Prostate gland (tissue), 2 donors: ENCODE data around the gene C9orf43.

ENCODE experiments used
- POLR2A ChIP-seq: fragments of 450-650 bp; IDR thresholded peaks from one replicate; pipeline ENCODE4 v1.6.1; 2016; ENCODE audit warnings: antibody characterized with exemption, mild to moderate bottlenecking
- POLR2AphosphoS5 ChIP-seq: sonication (generic); formaldehyde crosslinking; IDR thresholded peaks from one replicate; pipeline ENCODE4 v1.6.1; 2017; ENCODE audit warnings: antibody characterized with exemption
- TF ChIP-seq, protein P1 (sequence below), 4 experiments: fragments of 200-600 bp in 2 of 4; fragments of 450-650 bp in 2 of 4; sonication (generic) in 2 of 4; IDR thresholded peaks; 1 replicate in 3 of 4; 2 replicates in 1 of 4; pipeline ENCODE4 v1.5.1; 2016 to 2019; ENCODE audit warnings: antibody characterized with exemption in 4 of 4, mild to moderate bottlenecking in 2 of 4, moderate library complexity in 2 of 4

DNA sequence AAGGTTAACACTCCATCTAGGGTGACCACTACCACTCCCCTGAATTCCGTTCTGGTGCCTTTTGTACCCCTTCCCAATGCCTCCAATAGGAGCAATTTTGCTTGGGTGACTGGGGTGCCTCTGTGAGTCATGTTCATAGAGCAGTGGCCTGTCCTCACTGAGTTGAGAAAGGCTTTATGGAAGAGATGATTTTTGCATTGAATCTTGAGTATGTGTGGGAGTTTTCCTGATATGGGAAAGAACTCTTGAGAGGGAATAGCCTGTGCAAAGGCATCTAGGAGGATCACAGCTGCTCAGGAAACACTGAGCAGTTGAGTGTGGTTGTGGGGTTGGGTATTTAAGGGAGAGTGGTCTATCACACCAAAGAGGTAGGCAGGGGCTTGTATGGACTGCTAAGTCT, 16.2 kb downstream of the C9orf43 start:
- TF ChIP-seq, protein P1, sequence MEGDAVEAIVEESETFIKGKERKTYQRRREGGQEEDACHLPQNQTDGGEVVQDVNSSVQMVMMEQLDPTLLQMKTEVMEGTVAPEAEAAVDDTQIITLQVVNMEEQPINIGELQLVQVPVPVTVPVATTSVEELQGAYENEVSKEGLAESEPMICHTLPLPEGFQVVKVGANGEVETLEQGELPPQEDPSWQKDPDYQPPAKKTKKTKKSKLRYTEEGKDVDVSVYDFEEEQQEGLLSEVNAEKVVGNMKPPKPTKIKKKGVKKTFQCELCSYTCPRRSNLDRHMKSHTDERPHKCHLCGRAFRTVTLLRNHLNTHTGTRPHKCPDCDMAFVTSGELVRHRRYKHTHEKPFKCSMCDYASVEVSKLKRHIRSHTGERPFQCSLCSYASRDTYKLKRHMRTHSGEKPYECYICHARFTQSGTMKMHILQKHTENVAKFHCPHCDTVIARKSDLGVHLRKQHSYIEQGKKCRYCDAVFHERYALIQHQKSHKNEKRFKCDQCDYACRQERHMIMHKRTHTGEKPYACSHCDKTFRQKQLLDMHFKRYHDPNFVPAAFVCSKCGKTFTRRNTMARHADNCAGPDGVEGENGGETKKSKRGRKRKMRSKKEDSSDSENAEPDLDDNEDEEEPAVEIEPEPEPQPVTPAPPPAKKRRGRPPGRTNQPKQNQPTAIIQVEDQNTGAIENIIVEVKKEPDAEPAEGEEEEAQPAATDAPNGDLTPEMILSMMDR (IDR thresholded peaks at IDR 0.05) = no peak
- TF ChIP-seq POLR2A (no peak), POLR2AphosphoS5 (no peak)
